Endothelial cell (in vitro differentiated cells): ENCODE results near the gene TSPAN7. TPM values are rescaled to one million over a fixed set of nuclear protein-coding genes. Genes with fewer than 3 reads are reported as not detected.

Experiments
- DNase-seq: peaks from one replicate; pipeline ENCODE4 v3.0.0; 2021; ENCODE audit warnings: low spot score
- H3K27ac Mint-ChIP-seq: one replicate; pipeline ENCODE4 v1.8.0; 2021; ENCODE audit warnings: mixed read lengths, inconsistent platforms; ENCODE audit not compliant: unreplicated experiment
- H3K27me3 Mint-ChIP-seq: one replicate; pipeline ENCODE4 v1.8.0; 2021; ENCODE audit warnings: mild to moderate bottlenecking, moderate library complexity, mixed read lengths, inconsistent platforms; ENCODE audit not compliant: unreplicated experiment
- H3K36me3 Mint-ChIP-seq: one replicate; pipeline ENCODE4 v1.8.0; 2021; ENCODE audit warnings: mild to moderate bottlenecking, low read depth, mixed read lengths, inconsistent platforms; ENCODE audit not compliant: unreplicated experiment
- H3K4me1 Mint-ChIP-seq: one replicate; pipeline ENCODE4 v1.8.0; 2021; ENCODE audit warnings: mild to moderate bottlenecking, mixed read lengths, inconsistent platforms; ENCODE audit not compliant: unreplicated experiment
- H3K4me3 Mint-ChIP-seq: one replicate; pipeline ENCODE4 v1.8.0; 2021; ENCODE audit warnings: mild to moderate bottlenecking, mixed read lengths, inconsistent platforms; ENCODE audit not compliant: unreplicated experiment
- H3K9me3 Mint-ChIP-seq: one replicate; pipeline ENCODE4 v1.8.0; 2021; ENCODE audit warnings: mixed read lengths, inconsistent platforms; ENCODE audit not compliant: unreplicated experiment
- CTCF ChIP-seq: fragments of 200-600 bp; sonication (generic); IDR thresholded peaks from one replicate; pipeline ENCODE4 v1.5.0; 2021; ENCODE audit warnings: antibody characterized with exemption; ENCODE audit not compliant: unreplicated experiment
- total RNA-seq: library from RNA; stranded (reverse); fragmentation: NEBNext Ultra II Directional; extraction: Animal tissue kit (Norgen Biotek cat#: 25700); gene quantifications from one replicate; pipeline ENCODE4 v1.2.1, GENCODE V29; 2021; ENCODE audit not compliant: unreplicated experiment

TSPAN7 gene
- total RNA-seq, 1 donor from 2014 or later = 12.4 TPM

GRCh38 chrX:38678821-38679220 lies 117.5 kb downstream of the TSPAN7 start:
- no peak for TF ChIP-seq CTCF
- Mint-ChIP-seq H3K36me3 (no peaks in the 10 kb centered on the region), H3K27ac (no peak overlapping the region), H3K9me3 (no peaks in the 10 kb centered on the region), H3K4me3 (no peak overlapping the region), H3K27me3 (no peaks in the 10 kb centered on the region), H3K4me1 (no peaks in the 10 kb centered on the region)
- no peak for DNase-seq

GRCh38 chrX:38679695-38680094 lies 118.4 kb downstream of the TSPAN7 start:
- H3K9me3 Mint-ChIP-seq = no peaks in the 10 kb centered on the region
- no peaks in the 10 kb centered on the region for H3K27me3 Mint-ChIP-seq
- no peaks in the 10 kb centered on the region for H3K4me1 Mint-ChIP-seq
- no peak for DNase-seq
- H3K27ac Mint-ChIP-seq = no peak overlapping the region
- H3K36me3 Mint-ChIP-seq = no peaks in the 10 kb centered on the region
- TF ChIP-seq CTCF = no peak
- no peak overlapping the region for H3K4me3 Mint-ChIP-seq

GRCh38 chrX:38682095-38682494 lies 120.8 kb downstream of the TSPAN7 start:
- Mint-ChIP-seq H3K9me3 (no peaks in the 10 kb centered on the region), H3K27me3 (peaks cover 1% of the 10 kb centered on the region), H3K4me3 (no peak overlapping the region), H3K36me3 (no peaks in the 10 kb centered on the region), H3K27ac (no peak overlapping the region), H3K4me1 (no peaks in the 10 kb centered on the region)
- TF ChIP-seq CTCF = no peak
- no peak for DNase-seq

GRCh38 chrX:38692961-38693360 lies 131.6 kb downstream of the TSPAN7 start:
- DNase-seq = no peak
- no peak overlapping the region for H3K4me3 Mint-ChIP-seq
- H3K27me3 Mint-ChIP-seq = peaks cover under 1% of the 10 kb centered on the region
- no peaks in the 10 kb centered on the region for H3K9me3 Mint-ChIP-seq
- no peak for TF ChIP-seq CTCF
- no peak overlapping the region for H3K27ac Mint-ChIP-seq
- H3K4me1 Mint-ChIP-seq = no peaks in the 10 kb centered on the region
- no peaks in the 10 kb centered on the region for H3K36me3 Mint-ChIP-seq

- no peaks in the 10 kb centered on the region for H3K9me3 Mint-ChIP-seq
- no peak overlapping the region for H3K4me3 Mint-ChIP-seq
- no peaks in the 10 kb centered on the region for H3K36me3 Mint-ChIP-seq
- no peaks in the 10 kb centered on the region for H3K27me3 Mint-ChIP-seq
- no peak overlapping the region for H3K27ac Mint-ChIP-seq
- no peaks in the 10 kb centered on the region for H3K4me1 Mint-ChIP-seq
- no peak for TF ChIP-seq CTCF
- DNase-seq = no peak
Measured at GRCh38 chrX:38694394-38694793, 133.1 kb downstream of the TSPAN7 start.
